GM13977 (cell line): ENCODE results near the gene PHKA2.
"Not testable (repeated sequence)": the region's sequence is repeated elsewhere in the genome, so short reads cannot be mapped to it uniquely, and the experiment has no call there.

Source experiments
- DNase-seq: peaks from one replicate; pipeline ENCODE4 v3.0.0; 2012; ENCODE audit warnings: low spot score
- in situ Hi-C: fragments of 300-500 bp; cut with MboI; formaldehyde crosslinking; loops from one replicate; pipeline ENCODE4 v1.12.0; 2022; ENCODE audit warnings: low sequenced_read_pairs, low pct_unique_long_range_greater_than_20kb, mixed read lengths, inconsistent platforms; ENCODE audit not compliant: unreplicated experiment
- TF ChIP-seq, protein P1 (sequence below): IDR thresholded peaks from 2 replicates; pipeline ENCODE4 v1.5.1; 2012; ENCODE audit warnings: mild to moderate bottlenecking, control low read depth; ENCODE audit not compliant: insufficient read depth; ENCODE audit errors: extremely low read depth, missing control alignments

The PHKA2 gene

DNA sequence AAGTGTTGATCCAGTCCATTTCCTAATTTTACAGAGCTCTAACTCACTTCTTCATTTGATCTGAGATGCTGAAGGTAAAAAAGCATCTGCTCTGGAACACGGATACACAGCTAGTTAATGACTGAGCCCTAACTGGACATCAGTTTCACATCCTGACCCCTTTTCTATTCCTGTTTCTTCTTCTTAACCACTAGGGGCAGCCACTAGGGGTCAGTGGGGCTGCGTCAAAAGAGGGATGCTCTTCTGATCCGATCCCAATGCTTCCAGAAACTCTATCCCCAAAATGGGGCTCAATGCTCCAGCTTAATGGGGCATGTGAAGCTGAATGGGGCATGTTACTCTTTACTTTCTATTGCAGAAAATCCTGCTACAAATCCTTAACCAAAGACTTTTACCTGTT is 33.4 kb upstream of the PHKA2 start:
- in situ Hi-C loops: no loop called here
- DNase-seq: peak; percentile 17
- TF ChIP-seq, protein P1, sequence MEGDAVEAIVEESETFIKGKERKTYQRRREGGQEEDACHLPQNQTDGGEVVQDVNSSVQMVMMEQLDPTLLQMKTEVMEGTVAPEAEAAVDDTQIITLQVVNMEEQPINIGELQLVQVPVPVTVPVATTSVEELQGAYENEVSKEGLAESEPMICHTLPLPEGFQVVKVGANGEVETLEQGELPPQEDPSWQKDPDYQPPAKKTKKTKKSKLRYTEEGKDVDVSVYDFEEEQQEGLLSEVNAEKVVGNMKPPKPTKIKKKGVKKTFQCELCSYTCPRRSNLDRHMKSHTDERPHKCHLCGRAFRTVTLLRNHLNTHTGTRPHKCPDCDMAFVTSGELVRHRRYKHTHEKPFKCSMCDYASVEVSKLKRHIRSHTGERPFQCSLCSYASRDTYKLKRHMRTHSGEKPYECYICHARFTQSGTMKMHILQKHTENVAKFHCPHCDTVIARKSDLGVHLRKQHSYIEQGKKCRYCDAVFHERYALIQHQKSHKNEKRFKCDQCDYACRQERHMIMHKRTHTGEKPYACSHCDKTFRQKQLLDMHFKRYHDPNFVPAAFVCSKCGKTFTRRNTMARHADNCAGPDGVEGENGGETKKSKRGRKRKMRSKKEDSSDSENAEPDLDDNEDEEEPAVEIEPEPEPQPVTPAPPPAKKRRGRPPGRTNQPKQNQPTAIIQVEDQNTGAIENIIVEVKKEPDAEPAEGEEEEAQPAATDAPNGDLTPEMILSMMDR: peak; percentile 39

- DNase-seq, in situ Hi-C loops: not testable (repeated sequence)
These were observed 32.7 kb upstream of the PHKA2 start for GRCh38 chrX:19016614-19017013.

DNA sequence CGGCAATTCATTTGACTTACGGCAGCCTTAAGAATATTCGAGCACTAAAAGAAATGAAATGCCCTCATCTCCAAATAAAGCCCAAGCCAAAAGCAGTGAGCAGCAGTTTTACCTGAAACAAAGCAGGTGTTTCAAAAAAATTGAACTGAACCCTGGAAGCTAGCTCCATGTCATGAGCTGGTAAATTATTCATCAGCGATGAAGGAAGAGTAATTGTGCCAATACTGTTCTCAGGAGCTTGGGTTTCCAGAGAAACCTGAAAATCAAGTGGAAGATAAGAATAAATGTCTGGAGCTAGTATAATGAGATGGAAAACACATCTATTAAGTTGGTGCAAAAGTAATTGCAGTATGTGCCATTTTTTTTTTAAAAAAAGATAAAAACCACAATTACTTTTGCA is 24.0 kb upstream of the PHKA2 start:
- no peak for DNase-seq
- TF ChIP-seq, protein P1: no peak
- in situ Hi-C loops: no loop called here

DNA sequence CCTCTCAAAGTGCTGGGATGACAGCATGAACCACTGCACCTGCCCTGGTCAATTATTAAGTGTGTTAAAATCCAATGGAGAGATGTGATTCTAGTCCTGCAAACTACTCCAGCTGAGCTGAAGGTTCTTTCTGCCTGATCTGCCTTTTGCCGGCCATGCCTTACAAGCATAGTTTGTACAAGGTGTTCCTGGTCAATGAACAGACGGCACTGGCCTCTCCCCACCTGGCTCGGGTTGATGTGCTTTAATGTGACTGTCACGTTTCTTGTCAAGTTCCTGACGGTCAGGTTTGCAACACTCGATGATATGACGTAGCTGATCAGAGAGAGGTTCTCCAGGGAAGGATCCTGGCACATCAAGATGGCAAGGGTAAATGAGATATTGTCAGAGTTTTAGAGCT is 23.1 kb upstream of the PHKA2 start:
- in situ Hi-C loops: no loop called here
- no peak for DNase-seq
- TF ChIP-seq, protein P1: no peak

GRCh38 chrX:19005909-19006308 is 22.0 kb upstream of the PHKA2 start:
- in situ Hi-C loops: no loop called here
- DNase-seq: no peak

GRCh38 chrX:19003756-19004155 is 19.8 kb upstream of the PHKA2 start:
- no peak for DNase-seq
- in situ Hi-C loops: no loop called here
- TF ChIP-seq, protein P1: no peak

More at GRCh38 chrX:19005909-19006308, 22.0 kb upstream of the PHKA2 start:
- TF ChIP-seq, protein P1: peak; percentile 23

DNA sequence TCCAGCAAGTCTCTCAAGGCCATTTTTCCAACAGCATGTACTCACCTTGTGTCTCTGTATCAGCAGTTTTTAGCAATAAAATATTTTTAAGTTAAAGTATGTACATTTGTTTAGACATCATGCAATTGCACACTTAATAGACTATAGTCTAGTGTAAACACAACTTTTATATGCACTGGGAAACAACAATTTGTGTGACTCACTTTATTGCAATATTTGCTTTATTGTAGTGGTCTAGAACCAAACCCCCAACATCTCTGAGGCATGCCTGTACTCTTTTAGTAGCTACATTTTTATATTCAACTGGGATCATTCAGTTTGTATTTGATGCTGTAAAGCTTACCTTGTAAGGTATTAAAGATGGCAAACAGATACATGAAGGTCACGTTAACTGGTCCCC is 14.7 kb upstream of the PHKA2 start:
- DNase-seq: no peak
- TF ChIP-seq, protein P1: no peak
- in situ Hi-C loops: no loop called here
